ENCODE data around the gene TMEM164.

TMEM164 gene

GRCh38 chrX:110188701-110189558 lies 186.0 kb downstream of the TMEM164 start:
- DNase-seq (ENCODE audit: extremely low read depth in 1 of 2, low read depth in 1 of 2): no peak

DNA sequence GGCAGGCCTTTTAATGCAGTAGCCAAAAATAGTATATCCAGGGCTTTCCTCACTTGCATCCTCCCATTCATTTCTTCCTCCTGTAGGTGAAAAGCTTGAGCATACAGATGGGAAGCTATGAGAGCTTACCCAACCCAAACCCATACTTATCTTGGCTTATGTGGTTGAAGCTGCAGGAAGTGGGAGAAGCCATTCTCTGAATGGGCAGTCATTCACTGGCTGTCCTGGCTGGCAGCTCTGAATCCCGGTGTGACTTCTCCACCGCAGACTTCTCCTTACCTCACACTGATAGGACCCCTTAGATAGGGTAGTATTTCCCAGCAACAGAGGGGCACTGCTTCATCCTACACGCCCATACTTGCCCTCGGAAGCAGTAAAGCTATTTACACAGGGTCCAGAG lies 189.6 kb downstream of the TMEM164 start:
- no peak for DNase-seq (ENCODE audit: extremely low read depth in 1 of 2, low read depth in 1 of 2)

- no peak for DNase-seq (ENCODE audit: extremely low read depth in 1 of 2, low read depth in 1 of 2)
Observed at GRCh38 chrX:110194977-110195376, 192.1 kb downstream of the TMEM164 start.

GRCh38 chrX:110201799-110202198 lies 198.9 kb downstream of the TMEM164 start:
- DNase-seq (ENCODE audit: extremely low read depth in 1 of 2, low read depth in 1 of 2): no peak

DNA sequence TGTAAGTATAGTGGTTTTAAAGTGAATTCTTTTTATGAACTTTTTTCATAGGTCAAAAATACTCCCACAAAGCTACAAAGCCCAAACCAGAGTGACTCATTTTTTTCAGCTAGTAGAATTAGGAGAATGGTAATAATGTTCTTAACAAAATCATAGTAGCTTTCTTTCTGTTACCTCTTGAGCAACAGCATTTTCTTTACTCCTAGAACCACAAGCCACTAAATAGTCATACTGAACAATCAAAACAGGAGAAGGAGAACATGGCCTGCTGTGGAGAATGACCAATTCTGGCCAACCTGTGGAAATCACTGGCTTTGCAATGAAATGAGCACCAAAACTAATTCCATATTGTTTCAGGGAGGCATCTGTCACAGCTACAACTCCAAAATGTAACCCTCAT lies 202.1 kb downstream of the TMEM164 start:
- DNase-seq (ENCODE audit: extremely low read depth in 1 of 2, low read depth in 1 of 2): no peak

DNA sequence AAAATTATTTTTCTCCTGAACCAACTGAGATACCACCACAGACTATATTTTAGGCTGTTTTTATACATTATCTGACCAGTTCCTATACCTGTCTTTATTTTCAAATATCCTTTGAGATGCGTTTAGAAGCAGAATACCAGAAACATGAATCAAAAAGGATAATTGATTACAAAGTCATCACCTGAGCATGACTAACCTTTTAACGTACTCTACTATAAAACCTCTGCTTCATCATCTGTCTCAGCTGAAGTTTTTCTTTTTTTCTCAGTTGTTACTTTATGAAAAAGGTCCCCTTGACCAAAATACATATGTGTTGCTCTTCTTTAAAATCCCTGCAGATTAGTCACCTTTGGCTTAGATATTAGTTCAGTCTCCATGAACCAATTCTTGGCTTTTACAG lies 205.2 kb downstream of the TMEM164 start:
- DNase-seq (ENCODE audit: extremely low read depth in 1 of 2, low read depth in 1 of 2): no peak

DNA sequence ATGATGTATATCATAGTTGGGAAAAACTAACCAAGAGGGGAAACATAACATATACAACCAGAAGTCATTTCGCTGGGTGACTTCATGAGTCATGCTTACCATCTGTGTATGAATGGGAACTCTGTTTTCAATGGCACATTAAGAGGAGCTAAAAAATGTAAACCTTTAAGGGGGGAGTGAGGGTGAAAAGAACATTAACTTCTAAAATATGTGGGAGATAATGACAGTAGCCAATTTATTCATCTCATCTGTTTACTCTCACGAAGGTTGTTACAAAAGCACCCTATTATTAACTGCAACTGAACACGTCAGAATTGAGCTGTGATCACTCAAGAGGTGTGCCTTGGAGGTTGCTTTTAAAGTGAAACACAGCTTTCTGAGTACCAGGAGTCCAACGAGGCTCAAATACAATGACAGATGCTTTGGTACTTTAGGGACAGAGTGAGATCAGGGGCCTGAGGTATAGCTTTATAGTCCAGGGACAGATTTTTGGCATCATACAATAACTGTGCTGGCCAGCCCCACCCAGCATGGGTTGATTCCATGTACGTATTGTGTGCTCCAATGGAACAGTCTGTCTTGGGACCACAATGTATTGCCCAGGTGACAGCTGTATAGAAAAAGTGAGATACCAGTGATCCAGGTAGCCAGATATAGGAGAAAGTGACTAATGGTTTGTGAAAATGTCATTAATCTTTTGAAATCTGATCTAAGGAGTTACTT lies 207.7 kb downstream of the TMEM164 start:
- DNase-seq (ENCODE audit: extremely low read depth in 1 of 2, low read depth in 1 of 2): no peak

- DNase-seq (ENCODE audit: extremely low read depth in 1 of 2, low read depth in 1 of 2): no peak
Observed at GRCh38 chrX:110211340-110211739, 208.4 kb downstream of the TMEM164 start.

- DNase-seq (ENCODE audit: extremely low read depth in 1 of 2, low read depth in 1 of 2): no peak
Observed at GRCh38 chrX:110212299-110212698, 209.4 kb downstream of the TMEM164 start.

DNA sequence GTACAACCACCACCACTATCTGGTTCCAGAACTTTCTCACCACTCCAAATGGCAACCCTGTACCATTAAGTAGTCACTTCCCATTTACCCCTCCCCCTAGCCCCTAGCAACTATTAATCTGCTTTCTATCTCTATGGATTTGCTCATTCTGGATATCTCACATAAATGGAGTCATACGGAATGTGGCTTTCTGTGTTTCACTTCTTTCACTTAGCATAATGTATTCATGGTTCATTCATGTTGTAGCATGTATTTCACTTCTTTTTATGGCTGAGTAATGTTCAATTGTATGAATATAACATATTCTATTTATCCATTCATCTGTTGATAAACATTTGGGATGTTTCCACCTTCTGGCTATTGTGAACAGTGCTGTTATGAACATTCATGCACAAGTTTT lies 210.3 kb downstream of the TMEM164 start:
- DNase-seq (ENCODE audit: extremely low read depth in 1 of 2, low read depth in 1 of 2): no peak

DNA sequence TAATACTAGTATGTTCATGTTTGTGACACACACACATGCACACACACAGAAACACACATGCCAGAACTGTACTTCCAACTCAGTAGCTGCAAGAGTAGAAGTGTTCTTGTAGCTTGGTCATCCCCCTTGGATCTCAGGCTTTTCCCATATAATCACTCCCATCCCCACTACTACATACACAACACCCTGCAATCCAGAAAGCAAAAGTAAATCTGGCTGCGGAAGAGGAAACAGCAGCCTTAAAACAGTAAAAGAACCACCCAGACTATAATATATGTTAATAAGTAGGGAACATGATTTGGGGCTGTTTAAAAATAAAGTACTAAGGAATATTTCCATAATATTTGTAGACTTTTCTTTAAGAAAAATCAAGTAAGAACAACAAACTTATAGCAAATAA lies 211.8 kb downstream of the TMEM164 start:
- DNase-seq (ENCODE audit: extremely low read depth in 1 of 2, low read depth in 1 of 2): no peak

DNA sequence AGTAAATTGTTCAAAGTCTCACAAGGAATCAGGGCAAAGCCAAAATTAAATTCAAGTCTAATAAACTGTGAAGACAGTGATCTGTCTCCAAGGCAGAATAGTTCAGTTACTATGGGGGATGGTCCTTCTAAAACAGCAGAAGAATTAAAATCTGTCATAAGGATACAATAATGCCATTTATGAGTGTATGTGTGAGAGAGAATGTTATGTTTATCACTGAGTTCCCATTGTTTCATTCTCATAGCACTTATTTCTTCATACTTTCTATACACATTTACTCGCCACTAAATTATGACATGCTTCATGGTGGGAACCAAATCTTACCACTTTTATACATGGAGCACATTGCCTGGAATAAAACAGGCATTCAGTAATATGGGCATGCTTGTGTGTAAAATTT lies 212.5 kb downstream of the TMEM164 start:
- DNase-seq (ENCODE audit: extremely low read depth in 1 of 2, low read depth in 1 of 2): no peak

DNA sequence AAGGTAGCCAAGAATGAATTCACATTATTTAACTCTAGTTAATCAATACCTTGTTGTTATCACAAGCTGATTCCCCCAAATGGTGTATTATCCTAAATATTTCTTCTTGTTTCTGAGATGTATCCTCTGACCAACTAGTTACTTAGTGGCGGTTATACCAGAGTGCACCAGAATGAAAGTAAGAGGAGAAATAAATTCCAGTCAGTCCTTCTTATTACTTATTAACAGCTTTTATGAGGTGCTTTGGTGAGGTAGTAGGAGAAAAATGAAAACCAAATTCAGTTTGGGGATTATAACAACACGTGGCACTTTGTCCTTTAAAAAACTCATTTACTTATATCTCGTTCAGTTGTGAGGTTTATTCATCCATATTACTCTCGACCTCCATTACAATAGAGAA lies 213.1 kb downstream of the TMEM164 start:
- no peak for DNase-seq (ENCODE audit: extremely low read depth in 1 of 2, low read depth in 1 of 2)

DNA sequence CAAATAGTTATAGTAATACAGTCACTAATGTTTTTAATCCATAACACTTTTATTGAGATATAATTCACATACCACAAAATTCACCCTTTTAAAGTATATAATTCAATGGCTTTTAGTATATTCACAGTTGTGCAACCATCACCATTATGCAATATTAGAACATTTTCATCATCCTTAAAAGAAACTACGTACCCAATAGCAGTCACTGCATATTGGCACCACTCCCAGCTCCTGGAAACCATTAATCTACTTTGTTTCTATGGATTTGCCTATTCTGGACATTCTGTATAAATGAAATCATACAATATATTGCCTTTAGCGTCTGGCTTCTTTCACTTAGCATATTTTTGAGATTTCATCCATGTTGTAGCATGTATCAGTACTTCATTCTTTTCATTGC lies 215.7 kb downstream of the TMEM164 start:
- no peak for DNase-seq (ENCODE audit: extremely low read depth in 1 of 2, low read depth in 1 of 2)

GRCh38 chrX:110219920-110220319 lies 217.0 kb downstream of the TMEM164 start:
- no peak for DNase-seq (ENCODE audit: extremely low read depth in 1 of 2, low read depth in 1 of 2)

DNA sequence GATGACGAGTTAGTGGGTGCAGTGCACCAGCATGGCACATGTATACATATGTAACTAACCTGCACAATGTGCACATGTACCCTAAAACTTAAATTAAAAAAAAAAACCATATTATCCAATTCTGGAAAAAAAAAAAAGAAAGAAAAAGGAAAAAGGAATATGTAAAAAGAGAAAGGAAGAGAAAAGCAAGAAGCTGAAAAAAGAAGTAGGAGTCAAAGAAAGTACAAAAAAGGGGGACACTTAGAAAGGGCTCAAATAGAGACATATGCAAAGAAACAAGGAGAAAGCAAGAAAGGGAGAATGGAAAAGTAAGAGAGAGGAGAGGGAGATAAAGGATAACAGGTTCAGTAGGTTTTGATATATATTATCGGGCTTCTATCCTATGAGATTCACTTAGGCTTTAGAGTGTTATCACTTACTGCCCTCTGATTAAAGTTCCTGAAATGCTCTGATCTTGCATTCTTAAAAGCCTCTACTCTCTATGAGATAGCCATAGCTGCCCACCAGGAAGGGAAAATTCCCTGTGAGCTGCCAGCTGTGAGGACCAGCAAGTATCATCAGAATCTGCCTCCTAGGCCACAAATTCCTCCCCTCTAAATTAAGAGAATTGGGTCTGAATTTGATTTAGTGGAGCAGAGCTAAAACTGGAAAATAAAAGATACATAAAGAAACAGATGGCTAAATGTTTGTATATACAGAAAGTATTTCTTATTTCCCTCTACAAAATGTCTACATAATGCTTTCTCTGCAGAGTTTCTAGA lies 219.8 kb downstream of the TMEM164 start:
- DNase-seq (ENCODE audit: extremely low read depth in 1 of 2, low read depth in 1 of 2): no peak

DNA sequence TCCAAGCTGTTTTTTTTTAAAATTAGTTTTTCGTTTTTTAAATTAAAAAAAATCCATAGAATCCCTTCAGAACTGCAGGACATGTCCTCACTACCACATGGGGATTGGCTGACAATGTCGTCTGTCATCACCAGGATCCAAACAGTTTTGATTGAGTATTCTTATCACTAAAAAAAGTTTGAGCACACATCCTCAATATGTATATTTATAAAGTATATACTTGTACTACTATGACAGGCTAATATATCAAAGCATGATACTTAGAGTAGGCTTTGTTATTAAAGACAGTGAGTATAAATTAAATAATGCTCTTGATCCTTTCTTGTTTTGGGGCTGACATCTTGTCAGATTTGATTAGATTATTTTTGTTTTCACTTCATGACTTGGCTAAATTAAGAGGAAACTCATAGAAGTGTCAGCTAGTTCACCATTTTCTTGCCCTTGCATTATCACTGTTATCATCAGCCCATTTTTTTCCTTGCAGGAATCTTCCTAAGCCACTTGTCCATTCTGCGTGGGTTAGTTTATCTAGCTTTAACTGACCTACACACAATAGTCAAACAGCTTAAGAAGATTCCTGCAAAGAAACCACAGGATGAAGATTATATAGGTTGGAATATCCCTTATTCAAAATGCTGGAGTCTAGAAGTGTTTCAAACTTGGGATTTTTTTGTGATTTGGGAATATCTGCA lies 222.2 kb downstream of the TMEM164 start:
- no peak for DNase-seq (ENCODE audit: extremely low read depth in 1 of 2, low read depth in 1 of 2)

GRCh38 chrX:110226931-110227330 lies 224.0 kb downstream of the TMEM164 start:
- DNase-seq (ENCODE audit: extremely low read depth in 1 of 2, low read depth in 1 of 2): no peak

Measured in activated CD8-positive, alpha-beta memory T cell treated with anti-CD3 and anti-CD28 coated beads for 1 hour (primary cell).